Measurements from ENCODE around the gene PIKFYVE.

GRCh38 chr2:208352644-208353567, 86.9 kb downstream of the PIKFYVE start:
- TF ChIP-seq, protein P1, sequence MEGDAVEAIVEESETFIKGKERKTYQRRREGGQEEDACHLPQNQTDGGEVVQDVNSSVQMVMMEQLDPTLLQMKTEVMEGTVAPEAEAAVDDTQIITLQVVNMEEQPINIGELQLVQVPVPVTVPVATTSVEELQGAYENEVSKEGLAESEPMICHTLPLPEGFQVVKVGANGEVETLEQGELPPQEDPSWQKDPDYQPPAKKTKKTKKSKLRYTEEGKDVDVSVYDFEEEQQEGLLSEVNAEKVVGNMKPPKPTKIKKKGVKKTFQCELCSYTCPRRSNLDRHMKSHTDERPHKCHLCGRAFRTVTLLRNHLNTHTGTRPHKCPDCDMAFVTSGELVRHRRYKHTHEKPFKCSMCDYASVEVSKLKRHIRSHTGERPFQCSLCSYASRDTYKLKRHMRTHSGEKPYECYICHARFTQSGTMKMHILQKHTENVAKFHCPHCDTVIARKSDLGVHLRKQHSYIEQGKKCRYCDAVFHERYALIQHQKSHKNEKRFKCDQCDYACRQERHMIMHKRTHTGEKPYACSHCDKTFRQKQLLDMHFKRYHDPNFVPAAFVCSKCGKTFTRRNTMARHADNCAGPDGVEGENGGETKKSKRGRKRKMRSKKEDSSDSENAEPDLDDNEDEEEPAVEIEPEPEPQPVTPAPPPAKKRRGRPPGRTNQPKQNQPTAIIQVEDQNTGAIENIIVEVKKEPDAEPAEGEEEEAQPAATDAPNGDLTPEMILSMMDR (IDR thresholded peaks at IDR 0.05 in 2 of 3, conservative IDR thresholded peaks at IDR 0.05 in 1 of 3; ENCODE audit: control insufficient read depth in 2 of 3, extremely low read depth in 1 of 3, insufficient read depth in 1 of 3, low read depth in 3 of 3, low read length in 3 of 3): no peak
- no peak for TF ChIP-seq POLR2A (IDR thresholded peaks at IDR 0.05; ENCODE audit: low read depth, low read length)
- TF ChIP-seq POLR2AphosphoS5 (IDR thresholded peaks at IDR 0.05; ENCODE audit: low read length): no peak
- TF ChIP-seq SMAD5 (IDR thresholded peaks at IDR 0.05; ENCODE audit: low read depth): no peak
- no peak for TF ChIP-seq SREBF2 (IDR thresholded peaks at IDR 0.05; ENCODE audit: low read length)
- no peak for TF ChIP-seq EP300 (IDR thresholded peaks at IDR 0.05; ENCODE audit: borderline replicate concordance in 1 of 2, control insufficient read depth in 1 of 2, low read depth in 2 of 2, low read length in 2 of 2)
- no peak for TF ChIP-seq ZNF384 (IDR thresholded peaks at IDR 0.05; ENCODE audit: borderline replicate concordance, low read depth, low read length)

Measured in GM12878 (cell line).